Heart left ventricle (tissue), 16 donors: Measurements from ENCODE around the gene CERS5. TPM values are rescaled to one million over a fixed set of nuclear protein-coding genes. Genes with fewer than 3 reads are reported as not detected.

Experiments
- ATAC-seq, 4 donors: fragments of 200-7000 bp; cut with Tn5 transposase; one replicate each; pipeline ENCODE4 v1.9.1; 2020 to 2022; ENCODE audit warnings: moderate library complexity in 4 of 4, mild to moderate bottlenecking in 3 of 4, moderate number of reproducible peaks in 1 of 4
- DNase-seq, 5 donors: peaks; one replicate each; pipeline ENCODE4 v3.0.0-alpha.2; 2020
- H3K27ac ChIP-seq, 12 donors: fragments of 200-600 bp; sonication (generic) in 4 of 12; one replicate each; pipeline versions ENCODE4 v1.5.0 to v1.8.0; 2016 to 2022; ENCODE audit warnings: mild to moderate bottlenecking in 2 of 12
- H3K27me3 ChIP-seq, 9 donors: fragments of 200-600 bp; sonication (generic) in 2 of 9; one replicate each; pipeline versions ENCODE4 v1.5.1 to v1.8.0; 2016 to 2022; ENCODE audit warnings: mild to moderate bottlenecking in 3 of 9
- H3K36me3 ChIP-seq, 9 donors: fragments of 200-600 bp; sonication (generic) in 2 of 9; one replicate each; pipeline versions ENCODE4 v1.5.0 to v1.8.0; 2018 to 2022; ENCODE audit warnings: mild to moderate bottlenecking in 2 of 9
- H3K4me1 ChIP-seq, 12 donors: fragments of 200-600 bp; sonication (generic) in 4 of 12; one replicate each; pipeline versions ENCODE4 v1.5.0 to v1.8.0; 2016 to 2022; ENCODE audit warnings: mild to moderate bottlenecking in 3 of 12
- H3K4me3 ChIP-seq, 12 donors: fragments of 200-600 bp; sonication (generic) in 4 of 12; one replicate each; pipeline versions ENCODE4 v1.5.0 to v1.8.0; 2017 to 2022; ENCODE audit warnings: mild to moderate bottlenecking in 9 of 12, moderate library complexity in 4 of 12
- H3K9me3 ChIP-seq, 12 donors: fragments of 200-600 bp; sonication (generic) in 4 of 12; one replicate each; pipeline versions ENCODE4 v1.5.0 to v1.8.0; 2016 to 2022; ENCODE audit warnings: mild to moderate bottlenecking in 1 of 12
- CTCF ChIP-seq, 12 donors: fragments of 200-600 bp; sonication (generic) in 4 of 12; IDR thresholded peaks; one replicate each; pipeline versions ENCODE4 v1.5.0 to v1.8.0; 2018 to 2022; ENCODE audit warnings: antibody characterized with exemption in 12 of 12, mild to moderate bottlenecking in 5 of 12
- POLR2A ChIP-seq, 2 donors: fragments of 450-650 bp; IDR thresholded peaks; one replicate each; pipeline ENCODE4 v1.6.1; 2017; ENCODE audit warnings: antibody characterized with exemption in 2 of 2, mild to moderate bottlenecking in 2 of 2, moderate library complexity in 2 of 2
- WGBS, 4 donors: extraction: QIAGEN DNeasy Blood & Tissue Kit in 2 of 4; methylation state at CpG; one replicate each; pipeline versions ENCODE4 v1.1.5 to v1.1.7; 2013 to 2018; 5-methylcytosine and 5-hydroxymethylcytosine counted together
- intact Hi-C, 10 donors: fragments of 100-400 bp; cut with DNase I; formaldehyde crosslinking; loops; one replicate each; pipeline versions ENCODE4 v1.11.1 to v1.14.2; 2022
- polyA plus RNA-seq, 2 donors: library from polyadenylated mRNA; stranded (reverse); fragments of 200-250 nt; gene quantifications; one replicate each; pipeline ENCODE4 v1.2.3, GENCODE V29; 2013
- total RNA-seq, 9 donors: library from RNA; depleted of rRNA in 2 of 9; stranded (reverse); fragments of >200 nt in 2 of 9; fragmentation: NEBNext Ultra II Directional in 3 of 9; extraction: Animal tissue kit (Norgen Biotek cat#: 25700) in 3 of 9; gene quantifications; one replicate each; pipeline versions ENCODE4 v1.1.0 to v1.2.4, GENCODE V29; 2016 to 2023
- donor health status: ischemic (EF 13 %, LVEDD 7.1; RV severe dilation, severe dysfunction).
- donor health status: healthy with polysubstance abuse.
- donor health status: DM: no; HTN: yes; CAD: no.
- donor health status: DM: no; HTN: no; CAD: no.
- donor health status: ischemic (EF 25% LVEDD 6.9; RV normal size, moderate dysfunction).
- donor health status: ischemic (EF 25% LVEDD 5.7; RV mildly dilated, moderate dysfunction).
- donor health status: healthy.
- donor health status: DM: yes; HTN: yes; CAD: no.
- donor health status: ischemic (EF 35%, LVEDD 5.7; RV mildly dilated, moderate dysfunction).
- donor health status: nonischemic (EF 11% LVEDD 7.7; RV severe dilation, severe dysfunction).
- donor health status: DM: yes; HTN: yes; CAD: no.
- donor health status: PGD.
- donor health status: ischemic (EF 29% LVEDD 5.4; RV normal size, mild dysfunction).
- donor health status: nonischemic (EF 23%, LVEDD 6.1; RV moderate dilation, normal function).

Gene CERS5
- total and polyA plus RNA-seq, 11 donors, result 6.8 to 28.4 (median 11.7) TPM

GRCh38 chr12:50083301-50083700, 83.9 kb downstream of the CERS5 start:
- 83 to 100% (median 95%) methylated on average over 1 of the region's 1 CpG for WGBS, 4 donors
- Histone ChIP-seq H3K4me3 (no peak overlapping the region), H3K4me1 (peaks cover 0 to 29% (median 12%) of the 10 kb centered on the region in 12 donors), H3K9me3 (no peaks in the 10 kb centered on the region), H3K27me3 (no peaks in the 10 kb centered on the region), H3K27ac (no peak overlapping the region), H3K36me3 (peaks cover 0 to 20% (median 17%) of the 10 kb centered on the region in 9 donors)
- TF ChIP-seq CTCF (IDR thresholded peaks at IDR 0.05) (no peak), POLR2A (IDR thresholded peaks at IDR 0.05) (no peak)
- intact Hi-C loops, result loop anchor here in 3 of 10 donors (10.0 kb wide), 1 partner anchor 232 kb away; no protein-coding TSS in a partner anchor
- no peak for DNase-seq
- ATAC-seq, result no peak

GRCh38 chr12:50082644-50083043, 84.5 kb downstream of the CERS5 start:
- Histone ChIP-seq H3K4me1 (peaks cover 0 to 23% (median 11%) of the 10 kb centered on the region in 12 donors), H3K27ac (no peak overlapping the region), H3K27me3 (no peaks in the 10 kb centered on the region), H3K36me3 (peaks cover 0 to 13% (median 12%) of the 10 kb centered on the region in 9 donors), H3K9me3 (no peaks in the 10 kb centered on the region), H3K4me3 (no peak overlapping the region)
- WGBS, 4 donors, result 84 to 87% (median 86%) methylated on average over 7 of the region's 7 CpGs
- ATAC-seq (no peak), DNase-seq (no peak)
- intact Hi-C loops, result loop anchor here in 3 of 10 donors (10.0 kb wide), 1 partner anchor 232 kb away; no protein-coding TSS in a partner anchor
- TF ChIP-seq CTCF (IDR thresholded peaks at IDR 0.05), result no peak
- no peak for TF ChIP-seq POLR2A (IDR thresholded peaks at IDR 0.05)

- no peak for ATAC-seq
- Histone ChIP-seq H3K27me3 (no peaks in the 10 kb centered on the region), H3K36me3 (no peaks in the 10 kb centered on the region), H3K27ac (no peak overlapping the region), H3K4me1 (peaks cover 0 to 20% (median 11%) of the 10 kb centered on the region in 12 donors), H3K9me3 (no peaks in the 10 kb centered on the region), H3K4me3 (no peak overlapping the region)
- DNase-seq, result no peak
- TF ChIP-seq CTCF (IDR thresholded peaks at IDR 0.05) (no peak), POLR2A (IDR thresholded peaks at IDR 0.05) (no peak)
- intact Hi-C loops, result loop anchor here in 3 of 10 donors (10.0 kb wide), 1 partner anchor 234 kb away; no protein-coding TSS in a partner anchor
- WGBS, 4 donors, result 45 to 54% (median 49%) methylated on average over 43 to 46 of the region's 46 CpGs
Measured at GRCh38 chr12:50081096-50081808, 85.9 kb downstream of the CERS5 start.

GRCh38 chr12:50079771-50080170, 87.4 kb downstream of the CERS5 start:
- Histone ChIP-seq H3K27me3 (no peaks in the 10 kb centered on the region), H3K27ac (no peak overlapping the region), H3K9me3 (no peaks in the 10 kb centered on the region), H3K36me3 (no peaks in the 10 kb centered on the region), H3K4me3 (no peak overlapping the region), H3K4me1 (peaks cover 0 to 17% (median 8%) of the 10 kb centered on the region in 12 donors)
- intact Hi-C loops, result loop anchor here in 9 of 10 donors (10.0 kb wide), 3 partner anchors 235 to 325 kb away; partner anchors contain the start of gene LARP4 (in 1 of the 9)
- 87 to 90% (median 88%) methylated on average over 5 of the region's 5 CpGs for WGBS, 4 donors
- ATAC-seq (no peak), DNase-seq (no peak)
- no peak for TF ChIP-seq POLR2A (IDR thresholded peaks at IDR 0.05)

Other genes starting within 250 kb of the CERS5 start
- gene AQP2, start 216.6 kb downstream of the CERS5 start, total RNA-seq, result not detected
- gene AQP2, start 216.6 kb downstream of the CERS5 start, polyA plus RNA-seq, result not detected
- under 1 TPM in 5 of 9 donors, not detected in 4; 0.20 to 0.63 (median 0.44) TPM for gene AQP5, start 205.5 kb downstream of the CERS5 start, total RNA-seq
- under 1 TPM; 0.61 to 0.78 TPM for gene AQP5, start 205.5 kb downstream of the CERS5 start, polyA plus RNA-seq
- gene AQP6, start 194.4 kb downstream of the CERS5 start, total RNA-seq, result not detected
- under 1 TPM; 0.04 TPM for gene AQP6, start 194.4 kb downstream of the CERS5 start, polyA plus RNA-seq
- 10 to 100 TPM in 1 of 9 donors, 1 to 10 TPM in 8; 1.9 to 17.8 (median 5.2) TPM for gene RACGAP1, start 141.9 kb downstream of the CERS5 start, total RNA-seq
- 1 to 10 TPM in 1 of 2 donors, under 1 TPM in 1; 0.91 to 5.8 TPM for gene RACGAP1, start 141.9 kb downstream of the CERS5 start, polyA plus RNA-seq
- gene ASIC1, start 109.8 kb downstream of the CERS5 start, total RNA-seq, result 1 to 10 TPM in 4 of 9 donors, under 1 TPM in 5; 0.31 to 1.8 (median 0.87) TPM
- gene ASIC1, start 109.8 kb downstream of the CERS5 start, polyA plus RNA-seq, result under 1 TPM; 0.38 to 0.71 TPM
- 10 to 100 TPM; 13.6 to 35.7 (median 22.0) TPM for gene SMARCD1, start 82.0 kb downstream of the CERS5 start, total RNA-seq
- gene SMARCD1, start 82.0 kb downstream of the CERS5 start, polyA plus RNA-seq, result 10 to 100 TPM in 1 of 2 donors, 1 to 10 TPM in 1; 8.5 to 19.3 TPM
- 10 to 100 TPM in 4 of 9 donors, 1 to 10 TPM in 5; 7.4 to 75.8 (median 9.7) TPM for gene GPD1, start 63.4 kb downstream of the CERS5 start, total RNA-seq
- gene GPD1, start 63.4 kb downstream of the CERS5 start, polyA plus RNA-seq, result 10 to 100 TPM in 1 of 2 donors, 1 to 10 TPM in 1; 10.0 to 18.1 TPM
- 100 to 1,000 TPM; 134 to 217 (median 154) TPM for gene COX14, start 55.1 kb downstream of the CERS5 start, total RNA-seq
- gene COX14, start 55.1 kb downstream of the CERS5 start, polyA plus RNA-seq, result 100 to 1,000 TPM; 172 to 178 TPM
- gene LIMA1, start 116.2 kb upstream of the CERS5 start, total RNA-seq, result 10 to 100 TPM; 12.7 to 38.8 (median 14.8) TPM
- gene LIMA1, start 116.2 kb upstream of the CERS5 start, polyA plus RNA-seq, result 10 to 100 TPM; 11.6 to 13.1 TPM
- not detected for gene FAM186A, start 229.2 kb upstream of the CERS5 start, total RNA-seq
- not detected for gene FAM186A, start 229.2 kb upstream of the CERS5 start, polyA plus RNA-seq
- gene LARP4, start 233.5 kb upstream of the CERS5 start, total RNA-seq, result 10 to 100 TPM; 38.0 to 77.1 (median 51.6) TPM
- 10 to 100 TPM; 10.3 to 19.4 TPM for gene LARP4, start 233.5 kb upstream of the CERS5 start, polyA plus RNA-seq